GM12878 (cell line): ENCODE data around the gene TSSC4. TPM values are rescaled to one million over a fixed set of nuclear protein-coding genes. Genes with fewer than 3 reads are reported as not detected.

ENCODE experiments used
- ASH2L ChIP-seq: fragments of 300-600, 200-600 bp; sonication (generic); IDR thresholded peaks from 2 replicates; pipeline ENCODE4 v1.6.1; 2017; ENCODE audit warnings: low read depth, mild to moderate bottlenecking, borderline replicate concordance
- ATF2 ChIP-seq: IDR thresholded peaks from 2 replicates; pipeline ENCODE4 v1.6.1; 2012; ENCODE audit warnings: low read length, inconsistent platforms
- CBFB ChIP-seq: IDR thresholded peaks from 2 replicates; pipeline ENCODE4 v1.6.1; 2016; ENCODE audit warnings: antibody characterized with exemption, low read depth
- CHD1 ChIP-seq: IDR thresholded peaks from 2 replicates; pipeline ENCODE4 v1.6.1; 2012; ENCODE audit warnings: low read depth, low read length, improper control_type of control experiment
- CREB1 ChIP-seq: IDR thresholded peaks from 2 replicates; pipeline ENCODE4 v1.6.1; 2012; ENCODE audit warnings: low read depth, mild to moderate bottlenecking, inconsistent platforms
- E2F4 ChIP-seq: IDR thresholded peaks from 2 replicates; pipeline ENCODE4 v1.6.1; 2012; ENCODE audit warnings: low read depth, low read length, improper control_type of control experiment
- HDGF ChIP-seq: fragments of 450-650 bp; IDR thresholded peaks from 2 replicates; pipeline ENCODE4 v1.6.1; 2016; ENCODE audit warnings: antibody characterized with exemption
- MAX ChIP-seq: IDR thresholded peaks from 2 replicates; pipeline ENCODE4 v1.6.1; 2012; ENCODE audit warnings: low read depth, low read length, improper control_type of control experiment
- MTA3 ChIP-seq: IDR thresholded peaks from 2 replicates; pipeline ENCODE4 v1.6.1; 2012; ENCODE audit warnings: low read length, inconsistent platforms, borderline replicate concordance
- MYC ChIP-seq: IDR thresholded peaks from 2 replicates; pipeline ENCODE4 v1.6.1; 2011; ENCODE audit warnings: mild to moderate bottlenecking, low read length, moderate library complexity, inconsistent platforms; ENCODE audit not compliant: insufficient read depth, insufficient replicate concordance, insufficient read length, severe bottlenecking
- NFIC ChIP-seq: IDR thresholded peaks from 2 replicates; pipeline ENCODE4 v1.6.1; 2012; ENCODE audit warnings: low read depth, mild to moderate bottlenecking, inconsistent platforms, low read length, moderate library complexity
- NFYB ChIP-seq: IDR thresholded peaks from 2 replicates; pipeline ENCODE4 v1.6.1; 2011; ENCODE audit warnings: low read depth, mild to moderate bottlenecking, low read length, improper control_type of control experiment, moderate library complexity; ENCODE audit not compliant: insufficient read depth
- NKRF ChIP-seq: fragments of 450-650 bp; conservative IDR thresholded peaks from 2 replicates; pipeline ENCODE4 v1.6.1; 2017; ENCODE audit warnings: mild to moderate bottlenecking, moderate library complexity
- POLR2A ChIP-seq: IDR thresholded peaks from 2 replicates; pipeline ENCODE4 v1.6.1; 2011; ENCODE audit warnings: low read depth, mild to moderate bottlenecking, low read length
- POU2F2 ChIP-seq: IDR thresholded peaks from 3 replicates; pipeline ENCODE4 v1.6.1; 2011; ENCODE audit warnings: low read depth, mild to moderate bottlenecking, low read length, borderline replicate concordance
- RAD51 ChIP-seq: fragments of 450-650 bp; IDR thresholded peaks from 2 replicates; pipeline ENCODE4 v1.6.1; 2016; ENCODE audit warnings: moderate library complexity, mild to moderate bottlenecking, inconsistent platforms
- RELB ChIP-seq: fragments of 450-650 bp; IDR thresholded peaks from 2 replicates; pipeline ENCODE4 v1.6.1; 2017; ENCODE audit warnings: low read depth, mild to moderate bottlenecking, moderate library complexity
- SIN3A ChIP-seq: IDR thresholded peaks from 2 replicates; pipeline ENCODE4 v1.6.1; 2012; ENCODE audit warnings: low read depth, low read length, improper control_type of control experiment
- SKIL ChIP-seq: fragments of 450-650 bp; IDR thresholded peaks from 2 replicates; pipeline ENCODE4 v1.6.1; 2017; ENCODE audit warnings: mild to moderate bottlenecking, low read depth, inconsistent platforms; ENCODE audit not compliant: poor library complexity, severe bottlenecking
- SREBF1 ChIP-seq: IDR thresholded peaks from 2 replicates; pipeline ENCODE4 v1.6.1; 2012; ENCODE audit warnings: mild to moderate bottlenecking, low read length
- SREBF2 ChIP-seq: IDR thresholded peaks from 2 replicates; pipeline ENCODE4 v1.6.1; 2012; ENCODE audit warnings: mild to moderate bottlenecking, low read length
- ZNF207 ChIP-seq: fragments of 450-650 bp; IDR thresholded peaks from 2 replicates; pipeline ENCODE4 v1.6.1; 2014; ENCODE audit warnings: antibody characterized with exemption, mild to moderate bottlenecking, borderline replicate concordance
- ZNF217 ChIP-seq: fragments of 450-650 bp; IDR thresholded peaks from 2 replicates; pipeline ENCODE4 v1.6.1; 2017; ENCODE audit warnings: antibody characterized with exemption, mild to moderate bottlenecking
- polyA plus RNA-seq, 11 experiments: library from polyadenylated mRNA; depleted of rRNA in 4 of 11; unstranded in 6 of 11; stranded (reverse) in 5 of 11; fragments of >200 nt; fragmentation: Nextera tagmentation in 4 of 11; fragmentation: Illumina TruSeq in 1 of 11; extraction: Ambion mirVana in 4 of 11; extraction: Trizol in 1 of 11; gene quantifications; 1 replicate in 1 of 11; 2 replicates in 10 of 11; pipeline versions ENCODE4 v1.2.1 to v1.2.3, GENCODE V29; 2011 to 2016; ENCODE audit warnings: inconsistent platforms in 2 of 11, missing spikeins in 2 of 11, low read depth in 1 of 11
- total RNA-seq, 4 experiments: library from RNA; depleted of rRNA in 3 of 4; stranded (reverse); fragments of >200 nt in 3 of 4; fragmentation: Illumina TruSeq in 1 of 4; extraction: Trizol in 1 of 4; gene quantifications; 2 replicates each; pipeline versions ENCODE4 v1.2.1 to v1.2.3, GENCODE V29; 2013 to 2021

The TSSC4 gene
- total and polyA plus RNA-seq, 10 of the 15 experiments (the other 5 are each of a cell fraction or from before 2014, with no cell fraction given) = 0.69 to 70.1 (median 25.7) TPM

GRCh38 chr11:2387266-2387987 is 13.1 kb upstream of the TSSC4 start (continued):
- TF ChIP-seq SKIL (no peak), SREBF2 (no peak), ZNF207 (no peak), MYC (no peak), ATF2 (no peak), ASH2L (no peak), SIN3A (peak; percentile 14; the same call in 1 of the 2 replicates), RELB (0 out of 2 replicates have a peak, but pooled peaks have one; percentile 45), NFYB (no peak), ZNF217 (no peak), MTA3 (no peak), CHD1 (no peak), POU2F2 (0 out of 3 replicates have a peak, but pooled peaks have one; percentile 20), CBFB (no peak), CREB1 (no peak), NFIC (no peak), POLR2A (peak; percentile 37; the same call in 1 of the 2 replicates), HDGF (peak; percentile 17; the same call in 1 of the 2 replicates), NKRF (no peak), RAD51 (peak; percentile 88), E2F4 (no peak), SREBF1 (no peak), MAX (no peak)
